K562 (cell line): ENCODE measurements around the gene SPOCK3. TPM values are rescaled to one million over a fixed set of nuclear protein-coding genes. Genes with fewer than 3 reads are reported as not detected.

Experiments used
- ATAC-seq: fragments of 200-7000 bp; cut with Tn5 transposase; 3 replicates; pipeline ENCODE4 v1.9.1; 2020; ENCODE audit warnings: moderate library complexity
- BruUV-seq: library from RNA; stranded (reverse); fragments of 400-500 nt; replicated peaks from 2 replicates; lab custom pipeline; 2021; lab: Mats Ljungman, UMichigan
- CTCF ChIA-PET: fragments of 300-600 bp; formaldehyde crosslinking; extraction: SDS; loops from one replicate; lab custom pipeline; 2021; ENCODE audit warnings: low intra/inter-chr PET ratio; lab: Yijun Ruan, JAX
- POLR2A ChIA-PET: fragments of 300-600, 350-650 bp; sonication (Branson Sonifier 250); formaldehyde crosslinking; extraction: SDS; loops from one replicate; lab custom pipeline; 2021; ENCODE audit warnings: antibody characterized with exemption, inconsistent platforms; lab: Yijun Ruan, JAX
- DNase-seq, 4 experiments: peaks; one replicate each; pipeline versions ENCODE4 v3.0.0 to v3.0.0-alpha.2; 2011 to 2018; ENCODE audit warnings: low spot score in 3 of 4, mixed read lengths in 3 of 4; ENCODE audit errors: extremely low read depth in 1 of 4
- FAIRE-seq: peaks from 2 replicates; lab custom pipeline; 2011; peaks lifted over from hg19 to GRCh38; lab: Jason Lieb, UNC
- H2AFZ ChIP-seq: 2 replicates; pipeline ENCODE4 v1.6.0; 2011; ENCODE audit warnings: low read depth, low read length, control low read depth, inconsistent platforms
- H3K27ac ChIP-seq: fragments of 200-600 bp; 3 replicates; pipeline ENCODE4 v1.8.0; 2011; ENCODE audit warnings: low read depth, mild to moderate bottlenecking, control low read depth, inconsistent platforms, low read length, moderate library complexity, mixed read lengths; ENCODE audit errors: extremely low read depth
- H3K27me3 ChIP-seq, 2 experiments: fragments of 300-600 bp in 1 of 2; 2 replicates in 1 of 2; 3 replicates in 1 of 2; pipeline versions ENCODE4 v1.6.0 to v1.8.0; 2011; ENCODE audit warnings: inconsistent platforms in 2 of 2, low read length in 2 of 2, mild to moderate bottlenecking in 1 of 2, mixed read lengths in 1 of 2, moderate library complexity in 1 of 2; ENCODE audit not compliant: control insufficient read depth in 2 of 2, insufficient read depth in 2 of 2
- H3K36me3 ChIP-seq: fragments of 300-600 bp; 3 replicates; pipeline ENCODE4 v1.8.0; 2011; ENCODE audit warnings: mild to moderate bottlenecking, low read length, inconsistent platforms; ENCODE audit not compliant: control insufficient read depth, insufficient read depth
- H3K4me1 ChIP-seq, 2 experiments: fragments of 200-600 bp in 1 of 2; replicated peaks in 1 of 2; 2 replicates in 1 of 2; 3 replicates in 1 of 2; pipeline versions ENCODE4 v1.5.1 to v1.8.0; 2011; ENCODE audit warnings: inconsistent platforms in 2 of 2, low read length in 2 of 2, mild to moderate bottlenecking in 1 of 2, mixed read lengths in 1 of 2, moderate library complexity in 1 of 2; ENCODE audit not compliant: control insufficient read depth in 2 of 2, insufficient read depth in 2 of 2
- H3K4me2 ChIP-seq: 2 replicates; pipeline ENCODE4 v1.6.1; 2011; ENCODE audit warnings: low read length, control low read depth, inconsistent platforms, mixed read lengths; ENCODE audit not compliant: insufficient read depth
- H3K4me3 ChIP-seq: fragments of 200-600 bp; sonication (generic), shearing (Covaris generic); 2 replicates; pipeline ENCODE4 v1.5.1; 2016; ENCODE audit warnings: control low read depth, inconsistent platforms
- H3K79me2 ChIP-seq: fragments of 200-600 bp; 3 replicates; pipeline ENCODE4 v1.8.0; 2011; ENCODE audit warnings: low read length, inconsistent platforms; ENCODE audit not compliant: control insufficient read depth, insufficient read depth
- H3K9ac ChIP-seq, 2 experiments: 2 replicates each; pipeline versions ENCODE4 v1.6.0 to v1.6.1; 2011; ENCODE audit warnings: low read depth in 2 of 2, low read length in 2 of 2, control low read depth in 1 of 2, inconsistent platforms in 1 of 2, mild to moderate bottlenecking in 1 of 2, mixed read lengths in 1 of 2; ENCODE audit not compliant: insufficient read depth in 1 of 2
- H3K9me1 ChIP-seq: one replicate; pipeline ENCODE4 v1.6.0; 2011; ENCODE audit warnings: inconsistent platforms, mild to moderate bottlenecking, low read length, moderate library complexity; ENCODE audit not compliant: control insufficient read depth, insufficient read depth
- H3K9me3 ChIP-seq: replicated peaks from 2 replicates; pipeline ENCODE4 v1.5.1; 2011; ENCODE audit warnings: low read depth, low read length, inconsistent platforms; ENCODE audit not compliant: control insufficient read depth, insufficient read depth
- H4K20me1 ChIP-seq: replicated peaks from 2 replicates; pipeline ENCODE4 v1.6.1; 2011; ENCODE audit warnings: low read length, inconsistent platforms, mixed read lengths; ENCODE audit not compliant: control insufficient read depth, insufficient read depth
- BRD4 ChIP-seq: fragments of 200-600 bp; sonication (generic); IDR thresholded peaks from 2 replicates; pipeline ENCODE4 v1.6.1; 2017; ENCODE audit warnings: inconsistent platforms
- CBX8 ChIP-seq: fragments of 200-600 bp; sonication (generic); IDR thresholded peaks from 2 replicates; pipeline ENCODE4 v1.6.1; 2012; ENCODE audit warnings: borderline replicate concordance, mixed run types, low read depth, mild to moderate bottlenecking, moderate library complexity, mixed read lengths, low read length, control low read depth, inconsistent platforms; ENCODE audit not compliant: poor library complexity, severe bottlenecking; ENCODE audit errors: extremely low read depth
- CCAR2 ChIP-seq: fragments of 200-400 bp; formaldehyde crosslinking; IDR thresholded peaks from 2 replicates; pipeline ENCODE4 v1.6.1; 2017; ENCODE audit warnings: mild to moderate bottlenecking, low read depth, low read length
- KLF16 ChIP-seq: IDR thresholded peaks from 2 replicates; pipeline ENCODE4 v1.6.1; 2016; ENCODE audit warnings: antibody characterized with exemption
- PHF21A ChIP-seq: fragments of 450-650 bp; IDR thresholded peaks from 2 replicates; pipeline ENCODE4 v1.6.1; 2017; ENCODE audit warnings: low read depth, borderline replicate concordance
- SMARCE1 ChIP-seq: fragments of 450-650 bp; IDR thresholded peaks from 2 replicates; pipeline ENCODE4 v1.7.1; 2016; ENCODE audit warnings: mild to moderate bottlenecking
- TGIF2 ChIP-seq: sonication (generic); formaldehyde crosslinking; IDR thresholded peaks from 2 replicates; pipeline ENCODE4 v1.8.1; 2022; ENCODE audit warnings: mild to moderate bottlenecking, missing genetic modification reagents, moderate library complexity
- ZNF583 ChIP-seq: fragments of 250-450 bp; sonication (Bioruptor Pico); IDR thresholded peaks from 2 replicates; pipeline ENCODE4 v1.4.0; 2020
- ZNF780A ChIP-seq: fragments of 250-450 bp; sonication (Bioruptor Pico); IDR thresholded peaks from 2 replicates; pipeline ENCODE4 v1.5.0; 2021; ENCODE audit warnings: mild to moderate bottlenecking
- WGBS: fragments of 100-300 bp; shearing (Covaris generic); methylation state at CpG from one replicate; pipeline ENCODE4 v1.1.6; 2016; ENCODE audit warnings: low coverage, mixed read lengths; ENCODE audit not compliant: insufficient coverage; ENCODE audit errors: missing lambda C conversion rate; 5-methylcytosine and 5-hydroxymethylcytosine counted together
- in situ Hi-C: fragments of 300-500 bp; cut with MboI; formaldehyde crosslinking; loops from 4 replicates; pipeline ENCODE4 v1.15.0; 2018; ENCODE audit warnings: inconsistent platforms, mixed read lengths
- intact Hi-C: fragments of 100-400 bp; cut with micrococcal nuclease; formaldehyde crosslinking; loops from 2 replicates; pipeline ENCODE4 v1.14.2; 2022
- polyA plus RNA-seq, 8 experiments: library from polyadenylated mRNA; depleted of rRNA in 4 of 8; stranded (reverse) in 5 of 8; unstranded in 3 of 8; fragments of >200 nt; fragmentation: Nextera tagmentation in 2 of 8; fragmentation: Illumina TruSeq in 1 of 8; extraction: Ambion mirVana in 2 of 8; extraction: Trizol in 1 of 8; gene quantifications; 2 replicates each; pipeline versions ENCODE4 v1.2.1 to v1.2.3, GENCODE V29; 2011 to 2014; ENCODE audit warnings: inconsistent platforms in 1 of 8, missing spikeins in 1 of 8
- total RNA-seq, 7 experiments: library from RNA; depleted of rRNA in 6 of 7; stranded (reverse); fragments of >200 nt in 6 of 7; fragmentation: Illumina TruSeq in 2 of 7; extraction: Trizol in 2 of 7; gene quantifications; 2 replicates each; pipeline versions ENCODE4 v1.2.1 to v1.2.3, GENCODE V29; 2011 to 2021; ENCODE audit warnings: low replicate concordance in 1 of 7
- TF ChIP-seq, protein P1 (sequence below): IDR thresholded peaks from 2 replicates; pipeline ENCODE4 v1.6.1; 2011; ENCODE audit not compliant: insufficient read length; ENCODE audit errors: extremely low read depth
- TF ChIP-seq, protein P2 (sequence below): IDR thresholded peaks from 3 replicates; pipeline ENCODE4 v1.6.1; 2011; ENCODE audit warnings: borderline replicate concordance, mild to moderate bottlenecking; ENCODE audit not compliant: insufficient read length, insufficient read depth
- TF ChIP-seq, protein P3 (sequence below): fragments of 250-450 bp; sonication (Bioruptor Pico); IDR thresholded peaks from 2 replicates; pipeline ENCODE4 v1.9.0; 2021; ENCODE audit warnings: mild to moderate bottlenecking, inconsistent platforms
- TF ChIP-seq, protein P4 (sequence below): fragments of 200-800 bp; sonication (Bioruptor generic); IDR thresholded peaks from 2 replicates; pipeline ENCODE4 v1.6.1; 2016; ENCODE audit warnings: missing genetic modification characterization, missing compliant biosample characterization

Gene SPOCK3
- total and polyA plus RNA-seq, 9 of the 15 experiments (the other 6 are each of a cell fraction or from before 2014, with no cell fraction given) = not detected

DNA sequence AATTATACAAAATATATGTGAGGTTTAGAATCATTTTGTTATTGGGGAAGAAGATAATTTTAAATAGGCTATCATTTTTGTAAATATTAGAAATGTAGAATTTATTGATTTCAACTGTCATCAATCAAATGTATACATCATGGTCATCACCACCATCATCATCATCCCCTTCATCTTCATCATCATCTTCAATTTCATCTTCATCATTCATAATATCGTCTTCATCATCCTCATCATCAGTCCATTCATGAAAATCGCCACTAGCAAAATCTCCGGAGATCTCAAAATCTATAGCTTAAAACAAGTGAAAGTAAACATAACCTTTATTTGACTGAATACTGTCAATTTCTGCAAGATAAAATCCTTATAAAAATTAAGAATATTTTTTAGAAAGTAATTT lies 499.5 kb downstream of the SPOCK3 start:
- H3K27ac ChIP-seq = no peak overlapping the region
- no TSS peak for BruUV-seq
- POLR2A ChIA-PET = no interaction called here
- DNase-seq (no peak), FAIRE-seq (no peak), ATAC-seq (no peak)
- no peaks in the 10 kb centered on the region for H4K20me1 ChIP-seq
- no peaks in the 10 kb centered on the region for H3K79me2 ChIP-seq
- H3K27me3 ChIP-seq = no peaks in the 10 kb centered on the region
- H3K9me1 ChIP-seq = no peaks in the 10 kb centered on the region
- H3K36me3 ChIP-seq = no peaks in the 10 kb centered on the region
- CTCF ChIA-PET = no interaction called here
- no peaks in the 10 kb centered on the region for H3K4me1 ChIP-seq
- no peak overlapping the region for H3K4me3 ChIP-seq
- TF ChIP-seq ZNF780A (CRISPR knock-in tag) = no peak
- no peak for TF ChIP-seq TGIF2 (CRISPR knock-in tag)
- TF ChIP-seq CCAR2 = no peak
- TF ChIP-seq, protein P1, sequence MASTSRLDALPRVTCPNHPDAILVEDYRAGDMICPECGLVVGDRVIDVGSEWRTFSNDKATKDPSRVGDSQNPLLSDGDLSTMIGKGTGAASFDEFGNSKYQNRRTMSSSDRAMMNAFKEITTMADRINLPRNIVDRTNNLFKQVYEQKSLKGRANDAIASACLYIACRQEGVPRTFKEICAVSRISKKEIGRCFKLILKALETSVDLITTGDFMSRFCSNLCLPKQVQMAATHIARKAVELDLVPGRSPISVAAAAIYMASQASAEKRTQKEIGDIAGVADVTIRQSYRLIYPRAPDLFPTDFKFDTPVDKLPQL = no peak
- TF ChIP-seq, protein P2, sequence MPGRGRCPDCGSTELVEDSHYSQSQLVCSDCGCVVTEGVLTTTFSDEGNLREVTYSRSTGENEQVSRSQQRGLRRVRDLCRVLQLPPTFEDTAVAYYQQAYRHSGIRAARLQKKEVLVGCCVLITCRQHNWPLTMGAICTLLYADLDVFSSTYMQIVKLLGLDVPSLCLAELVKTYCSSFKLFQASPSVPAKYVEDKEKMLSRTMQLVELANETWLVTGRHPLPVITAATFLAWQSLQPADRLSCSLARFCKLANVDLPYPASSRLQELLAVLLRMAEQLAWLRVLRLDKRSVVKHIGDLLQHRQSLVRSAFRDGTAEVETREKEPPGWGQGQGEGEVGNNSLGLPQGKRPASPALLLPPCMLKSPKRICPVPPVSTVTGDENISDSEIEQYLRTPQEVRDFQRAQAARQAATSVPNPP = no peak
- no peak for TF ChIP-seq PHF21A
- TF ChIP-seq BRD4 = no peak
- no peak for TF ChIP-seq ZNF583 (CRISPR knock-in tag)
- TF ChIP-seq, protein P3, sequence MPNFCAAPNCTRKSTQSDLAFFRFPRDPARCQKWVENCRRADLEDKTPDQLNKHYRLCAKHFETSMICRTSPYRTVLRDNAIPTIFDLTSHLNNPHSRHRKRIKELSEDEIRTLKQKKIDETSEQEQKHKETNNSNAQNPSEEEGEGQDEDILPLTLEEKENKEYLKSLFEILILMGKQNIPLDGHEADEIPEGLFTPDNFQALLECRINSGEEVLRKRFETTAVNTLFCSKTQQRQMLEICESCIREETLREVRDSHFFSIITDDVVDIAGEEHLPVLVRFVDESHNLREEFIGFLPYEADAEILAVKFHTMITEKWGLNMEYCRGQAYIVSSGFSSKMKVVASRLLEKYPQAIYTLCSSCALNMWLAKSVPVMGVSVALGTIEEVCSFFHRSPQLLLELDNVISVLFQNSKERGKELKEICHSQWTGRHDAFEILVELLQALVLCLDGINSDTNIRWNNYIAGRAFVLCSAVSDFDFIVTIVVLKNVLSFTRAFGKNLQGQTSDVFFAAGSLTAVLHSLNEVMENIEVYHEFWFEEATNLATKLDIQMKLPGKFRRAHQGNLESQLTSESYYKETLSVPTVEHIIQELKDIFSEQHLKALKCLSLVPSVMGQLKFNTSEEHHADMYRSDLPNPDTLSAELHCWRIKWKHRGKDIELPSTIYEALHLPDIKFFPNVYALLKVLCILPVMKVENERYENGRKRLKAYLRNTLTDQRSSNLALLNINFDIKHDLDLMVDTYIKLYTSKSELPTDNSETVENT = no peak
- TF ChIP-seq CBX8 = no peak
- TF ChIP-seq, protein P4, sequence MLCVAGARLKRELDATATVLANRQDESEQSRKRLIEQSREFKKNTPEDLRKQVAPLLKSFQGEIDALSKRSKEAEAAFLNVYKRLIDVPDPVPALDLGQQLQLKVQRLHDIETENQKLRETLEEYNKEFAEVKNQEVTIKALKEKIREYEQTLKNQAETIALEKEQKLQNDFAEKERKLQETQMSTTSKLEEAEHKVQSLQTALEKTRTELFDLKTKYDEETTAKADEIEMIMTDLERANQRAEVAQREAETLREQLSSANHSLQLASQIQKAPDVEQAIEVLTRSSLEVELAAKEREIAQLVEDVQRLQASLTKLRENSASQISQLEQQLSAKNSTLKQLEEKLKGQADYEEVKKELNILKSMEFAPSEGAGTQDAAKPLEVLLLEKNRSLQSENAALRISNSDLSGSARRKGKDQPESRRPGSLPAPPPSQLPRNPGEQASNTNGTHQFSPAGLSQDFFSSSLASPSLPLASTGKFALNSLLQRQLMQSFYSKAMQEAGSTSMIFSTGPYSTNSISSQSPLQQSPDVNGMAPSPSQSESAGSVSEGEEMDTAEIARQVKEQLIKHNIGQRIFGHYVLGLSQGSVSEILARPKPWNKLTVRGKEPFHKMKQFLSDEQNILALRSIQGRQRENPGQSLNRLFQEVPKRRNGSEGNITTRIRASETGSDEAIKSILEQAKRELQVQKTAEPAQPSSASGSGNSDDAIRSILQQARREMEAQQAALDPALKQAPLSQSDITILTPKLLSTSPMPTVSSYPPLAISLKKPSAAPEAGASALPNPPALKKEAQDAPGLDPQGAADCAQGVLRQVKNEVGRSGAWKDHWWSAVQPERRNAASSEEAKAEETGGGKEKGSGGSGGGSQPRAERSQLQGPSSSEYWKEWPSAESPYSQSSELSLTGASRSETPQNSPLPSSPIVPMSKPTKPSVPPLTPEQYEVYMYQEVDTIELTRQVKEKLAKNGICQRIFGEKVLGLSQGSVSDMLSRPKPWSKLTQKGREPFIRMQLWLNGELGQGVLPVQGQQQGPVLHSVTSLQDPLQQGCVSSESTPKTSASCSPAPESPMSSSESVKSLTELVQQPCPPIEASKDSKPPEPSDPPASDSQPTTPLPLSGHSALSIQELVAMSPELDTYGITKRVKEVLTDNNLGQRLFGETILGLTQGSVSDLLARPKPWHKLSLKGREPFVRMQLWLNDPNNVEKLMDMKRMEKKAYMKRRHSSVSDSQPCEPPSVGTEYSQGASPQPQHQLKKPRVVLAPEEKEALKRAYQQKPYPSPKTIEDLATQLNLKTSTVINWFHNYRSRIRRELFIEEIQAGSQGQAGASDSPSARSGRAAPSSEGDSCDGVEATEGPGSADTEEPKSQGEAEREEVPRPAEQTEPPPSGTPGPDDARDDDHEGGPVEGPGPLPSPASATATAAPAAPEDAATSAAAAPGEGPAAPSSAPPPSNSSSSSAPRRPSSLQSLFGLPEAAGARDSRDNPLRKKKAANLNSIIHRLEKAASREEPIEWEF (CRISPR knock-in tag) = no peak
- TF ChIP-seq SMARCE1 = no peak
- no peak for TF ChIP-seq KLF16
- intact Hi-C loops (no loop called here), in situ Hi-C loops (no loop called here)
- 0% methylated on average over 3 of the region's 3 CpGs for WGBS
- H3K9me3 ChIP-seq = no peaks in the 10 kb centered on the region; the same call in 1 of the 2 replicates
- no peak overlapping the region for H3K4me2 ChIP-seq
- H2AFZ ChIP-seq = no peak overlapping the region
- no peak overlapping the region for H3K9ac ChIP-seq
